Astrocyte (in vitro differentiated cells and primary cell): ENCODE measurements around the gene ADORA1. TPM values are rescaled to one million over a fixed set of nuclear protein-coding genes. Genes with fewer than 3 reads are reported as not detected.
A peak's percentile ranks its signal among the peaks of the same experiment; 100 is the strongest.

Source experiments
- DNase-seq: peaks from one replicate; pipeline ENCODE4 v3.0.0-alpha.2; 2010; ENCODE audit warnings: low read depth
- FAIRE-seq: peaks from 2 replicates; lab custom pipeline; 2011; peaks lifted over from hg19 to GRCh38; lab: Jason Lieb, UNC
- H2AFZ ChIP-seq: 2 replicates; pipeline ENCODE4 v1.6.0; 2012; ENCODE audit warnings: low read depth, low read length, inconsistent platforms
- H3K27ac ChIP-seq: 2 replicates; pipeline ENCODE4 v1.5.1; 2011; ENCODE audit warnings: low read depth, low read length, inconsistent platforms
- H3K27me3 ChIP-seq: 2 replicates; pipeline ENCODE4 v1.6.0; 2011; ENCODE audit warnings: low read length, inconsistent platforms; ENCODE audit not compliant: insufficient read depth
- H3K36me3 ChIP-seq: 2 replicates; pipeline ENCODE4 v1.5.1; 2011; ENCODE audit warnings: low read length, inconsistent platforms; ENCODE audit not compliant: insufficient read depth
- H3K4me1 ChIP-seq: 2 replicates; pipeline ENCODE4 v1.5.1; 2011; ENCODE audit warnings: low read length, inconsistent platforms; ENCODE audit not compliant: insufficient read depth
- H3K4me2 ChIP-seq: 2 replicates; pipeline ENCODE4 v1.6.0; 2012; ENCODE audit warnings: low read length, inconsistent platforms
- H3K4me3 ChIP-seq: 2 replicates; pipeline ENCODE4 v1.5.1; 2011; ENCODE audit warnings: low read depth, mild to moderate bottlenecking, low read length, inconsistent platforms; ENCODE audit not compliant: insufficient read depth
- H3K79me2 ChIP-seq: 2 replicates; pipeline ENCODE4 v1.6.0; 2012; ENCODE audit warnings: mild to moderate bottlenecking, low read length, inconsistent platforms; ENCODE audit not compliant: insufficient read depth
- H3K9ac ChIP-seq: 2 replicates; pipeline ENCODE4 v1.6.0; 2012; ENCODE audit warnings: mild to moderate bottlenecking, low read length, inconsistent platforms
- H3K9me3 ChIP-seq: 2 replicates; pipeline ENCODE4 v1.5.1; 2012; ENCODE audit warnings: low read depth, mild to moderate bottlenecking, low read length, inconsistent platforms; ENCODE audit not compliant: insufficient read depth
- H4K20me1 ChIP-seq: 2 replicates; pipeline ENCODE4 v1.6.0; 2012; ENCODE audit warnings: low read length, inconsistent platforms; ENCODE audit not compliant: insufficient read depth
- H3K27ac Mint-ChIP-seq: one replicate; pipeline ENCODE4 v1.8.0; 2021; ENCODE audit warnings: mild to moderate bottlenecking, mixed read lengths; ENCODE audit not compliant: unreplicated experiment
- H3K27me3 Mint-ChIP-seq: one replicate; pipeline ENCODE4 v1.8.0; 2021; ENCODE audit warnings: low read depth, mixed read lengths; ENCODE audit not compliant: unreplicated experiment
- H3K36me3 Mint-ChIP-seq: one replicate; pipeline ENCODE4 v1.8.0; 2021; ENCODE audit warnings: low read depth, mixed read lengths; ENCODE audit not compliant: unreplicated experiment
- H3K4me1 Mint-ChIP-seq: one replicate; pipeline ENCODE4 v1.8.0; 2021; ENCODE audit warnings: low read depth, mixed read lengths; ENCODE audit not compliant: unreplicated experiment
- H3K4me3 Mint-ChIP-seq: one replicate; pipeline ENCODE4 v1.8.0; 2021; ENCODE audit warnings: mild to moderate bottlenecking, moderate library complexity, mixed read lengths; ENCODE audit not compliant: unreplicated experiment
- H3K9me3 Mint-ChIP-seq: one replicate; pipeline ENCODE4 v1.8.0; 2021; ENCODE audit warnings: mild to moderate bottlenecking, mixed read lengths; ENCODE audit not compliant: unreplicated experiment
- EZH2 ChIP-seq: IDR thresholded peaks from 2 replicates; pipeline ENCODE4 v1.6.1; 2012; ENCODE audit warnings: mild to moderate bottlenecking, low read length, inconsistent platforms; ENCODE audit not compliant: insufficient read depth
- total RNA-seq: library from RNA; stranded (reverse); gene quantifications from 2 replicates; pipeline ENCODE4 v1.2.1, GENCODE V29; 2021
- TF ChIP-seq, protein P1 (sequence below): IDR thresholded peaks from 2 replicates; pipeline ENCODE4 v1.5.1; 2011; ENCODE audit warnings: low read depth, mild to moderate bottlenecking, inconsistent platforms, low read length, moderate library complexity; ENCODE audit not compliant: insufficient read depth

The ADORA1 gene
- total RNA-seq, 1 donor from 2014 or later, result 5.7 TPM

GRCh38 chr1:203153989-203154821, 26.7 kb downstream of the ADORA1 start:
- H3K27me3 ChIP-seq, result no peaks in the 10 kb centered on the region
- H3K36me3 ChIP-seq, result no peaks in the 10 kb centered on the region
- H3K4me2 ChIP-seq, result peak overlapping the region; percentile 53
- H3K27ac Mint-ChIP-seq, result no peak overlapping the region
- peak overlapping the region; percentile 17 for H3K9ac ChIP-seq
- H3K4me3 ChIP-seq, result no peak overlapping the region
- FAIRE-seq, result no peak
- peaks cover 11% of the 10 kb centered on the region for H3K9me3 Mint-ChIP-seq
- peak overlapping the region; percentile 55 for H2AFZ ChIP-seq
- peaks cover 11% of the 10 kb centered on the region for H3K36me3 Mint-ChIP-seq
- H4K20me1 ChIP-seq, result no peaks in the 10 kb centered on the region
- peaks cover 37% of the 10 kb centered on the region for H3K4me1 Mint-ChIP-seq
- peaks cover 33% of the 10 kb centered on the region for H3K4me1 ChIP-seq
- no peak for TF ChIP-seq EZH2
- TF ChIP-seq, protein P1, sequence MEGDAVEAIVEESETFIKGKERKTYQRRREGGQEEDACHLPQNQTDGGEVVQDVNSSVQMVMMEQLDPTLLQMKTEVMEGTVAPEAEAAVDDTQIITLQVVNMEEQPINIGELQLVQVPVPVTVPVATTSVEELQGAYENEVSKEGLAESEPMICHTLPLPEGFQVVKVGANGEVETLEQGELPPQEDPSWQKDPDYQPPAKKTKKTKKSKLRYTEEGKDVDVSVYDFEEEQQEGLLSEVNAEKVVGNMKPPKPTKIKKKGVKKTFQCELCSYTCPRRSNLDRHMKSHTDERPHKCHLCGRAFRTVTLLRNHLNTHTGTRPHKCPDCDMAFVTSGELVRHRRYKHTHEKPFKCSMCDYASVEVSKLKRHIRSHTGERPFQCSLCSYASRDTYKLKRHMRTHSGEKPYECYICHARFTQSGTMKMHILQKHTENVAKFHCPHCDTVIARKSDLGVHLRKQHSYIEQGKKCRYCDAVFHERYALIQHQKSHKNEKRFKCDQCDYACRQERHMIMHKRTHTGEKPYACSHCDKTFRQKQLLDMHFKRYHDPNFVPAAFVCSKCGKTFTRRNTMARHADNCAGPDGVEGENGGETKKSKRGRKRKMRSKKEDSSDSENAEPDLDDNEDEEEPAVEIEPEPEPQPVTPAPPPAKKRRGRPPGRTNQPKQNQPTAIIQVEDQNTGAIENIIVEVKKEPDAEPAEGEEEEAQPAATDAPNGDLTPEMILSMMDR, result no peak
- peak; percentile 55 for DNase-seq
- no peaks in the 10 kb centered on the region for H3K79me2 ChIP-seq
- H3K9me3 ChIP-seq, result peaks cover 4% of the 10 kb centered on the region
- H3K4me3 Mint-ChIP-seq, result no peak overlapping the region
- H3K27ac ChIP-seq, result peak overlapping the region; percentile 52
- peaks cover 12% of the 10 kb centered on the region for H3K27me3 Mint-ChIP-seq

- Mint-ChIP-seq H3K4me3 (no peak overlapping the region), H3K27me3 (peaks cover 13% of the 10 kb centered on the region), H3K9me3 (peaks cover 15% of the 10 kb centered on the region), H3K27ac (no peak overlapping the region), H3K36me3 (peaks cover 12% of the 10 kb centered on the region), H3K4me1 (peaks cover 27% of the 10 kb centered on the region)
- no peak overlapping the region for H2AFZ ChIP-seq
- H4K20me1 ChIP-seq, result no peaks in the 10 kb centered on the region
- no peaks in the 10 kb centered on the region for H3K27me3 ChIP-seq
- no peak overlapping the region for H3K4me3 ChIP-seq
- no peaks in the 10 kb centered on the region for H3K36me3 ChIP-seq
- H3K9me3 ChIP-seq, result peaks cover 4% of the 10 kb centered on the region
- FAIRE-seq (no peak), DNase-seq (no peak)
- no peak overlapping the region for H3K4me2 ChIP-seq
- H3K27ac ChIP-seq, result no peak overlapping the region
- H3K79me2 ChIP-seq, result no peaks in the 10 kb centered on the region
- peaks cover 30% of the 10 kb centered on the region for H3K4me1 ChIP-seq
- TF ChIP-seq, protein P1, result no peak
- no peak for TF ChIP-seq EZH2
- no peak overlapping the region for H3K9ac ChIP-seq
Observed at GRCh38 chr1:203156280-203156679, 28.8 kb downstream of the ADORA1 start.

DNA sequence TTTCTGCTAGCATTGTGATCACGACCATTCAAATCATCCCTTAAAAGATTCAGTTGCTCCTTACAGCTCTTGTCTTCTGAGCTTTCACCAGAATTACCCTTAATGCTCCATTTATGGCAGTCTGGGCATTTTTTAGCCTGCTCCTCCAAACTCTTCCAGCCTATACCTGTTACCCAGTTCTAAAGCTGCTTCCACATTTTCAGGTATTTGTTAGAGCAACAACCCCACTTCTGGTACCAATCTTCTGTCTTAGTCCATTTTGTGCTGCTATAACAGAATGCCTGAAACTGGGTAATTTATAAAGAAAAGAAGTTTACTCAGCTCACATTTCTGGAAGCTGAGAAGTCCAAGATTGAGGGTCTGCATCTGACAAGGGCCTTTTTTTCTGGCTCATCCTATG, 30.9 kb downstream of the ADORA1 start:
- H3K27me3 ChIP-seq, result peaks cover 2% of the 10 kb centered on the region
- Mint-ChIP-seq H3K27me3 (peaks cover 25% of the 10 kb centered on the region), H3K27ac (no peak overlapping the region), H3K4me3 (no peak overlapping the region), H3K36me3 (peaks cover 17% of the 10 kb centered on the region), H3K9me3 (peaks cover 21% of the 10 kb centered on the region), H3K4me1 (peaks cover 12% of the 10 kb centered on the region)
- no peak overlapping the region for H2AFZ ChIP-seq
- no peaks in the 10 kb centered on the region for H3K36me3 ChIP-seq
- FAIRE-seq, result no peak
- no peak for DNase-seq
- H4K20me1 ChIP-seq, result no peaks in the 10 kb centered on the region
- no peaks in the 10 kb centered on the region for H3K79me2 ChIP-seq
- H3K9ac ChIP-seq, result no peak overlapping the region
- no peak overlapping the region for H3K27ac ChIP-seq
- no peak overlapping the region for H3K4me3 ChIP-seq
- no peak overlapping the region for H3K4me2 ChIP-seq
- peaks cover 13% of the 10 kb centered on the region for H3K4me1 ChIP-seq
- peaks cover 4% of the 10 kb centered on the region for H3K9me3 ChIP-seq
- TF ChIP-seq, protein P1, result no peak
- TF ChIP-seq EZH2, result no peak
